Heart right ventricle (tissue), 16 donors: Measurements from ENCODE around the gene ADRB1. TPM values are rescaled to one million over a fixed set of nuclear protein-coding genes. Genes with fewer than 3 reads are reported as not detected.

ENCODE experiments used
- ATAC-seq, 8 donors: fragments of 200-7000 bp; cut with Tn5 transposase; one replicate each; pipeline ENCODE4 v1.9.1; 2020; ENCODE audit warnings: mild to moderate bottlenecking in 8 of 8, moderate library complexity in 8 of 8, moderate number of reproducible peaks in 1 of 8
- DNase-seq, 2 donors: peaks; one replicate each; pipeline ENCODE4 v3.0.0-alpha.2; 2020
- H3K27ac ChIP-seq, 10 donors: fragments of 200-600 bp; sonication (generic) in 2 of 10; one replicate each; pipeline versions ENCODE4 v1.5.0 to v1.8.0; 2020 to 2022; ENCODE audit warnings: mild to moderate bottlenecking in 3 of 10
- H3K27me3 ChIP-seq, 7 donors: fragments of 200-600 bp; one replicate each; pipeline ENCODE4 v1.8.0; 2021 to 2022; ENCODE audit warnings: mild to moderate bottlenecking in 2 of 7
- H3K36me3 ChIP-seq, 9 donors: fragments of 200-600 bp; sonication (generic) in 1 of 9; one replicate each; pipeline versions ENCODE4 v1.5.0 to v1.8.0; 2020 to 2022; ENCODE audit warnings: mild to moderate bottlenecking in 2 of 9
- H3K4me1 ChIP-seq, 9 donors: fragments of 200-600 bp; sonication (generic) in 1 of 9; one replicate each; pipeline versions ENCODE4 v1.5.0 to v1.8.0; 2020 to 2022; ENCODE audit warnings: mild to moderate bottlenecking in 4 of 9
- H3K4me3 ChIP-seq, 10 donors: fragments of 200-600 bp; sonication (generic) in 2 of 10; one replicate each; pipeline versions ENCODE4 v1.5.0 to v1.8.0; 2020 to 2022; ENCODE audit warnings: mild to moderate bottlenecking in 7 of 10, moderate library complexity in 2 of 10
- H3K9me3 ChIP-seq, 11 donors: fragments of 200-600 bp in 10 of 11; sonication (generic) in 2 of 11; one replicate each; pipeline versions ENCODE4 v1.5.0 to v1.8.0; 2013 to 2022; ENCODE audit warnings: mild to moderate bottlenecking in 2 of 11, control low read depth in 1 of 11, moderate library complexity in 1 of 11
- CTCF ChIP-seq, 9 donors: fragments of 200-600 bp; sonication (generic) in 2 of 9; IDR thresholded peaks; one replicate each; pipeline versions ENCODE4 v1.5.0 to v1.8.0; 2021 to 2022; ENCODE audit warnings: antibody characterized with exemption in 9 of 9, mild to moderate bottlenecking in 5 of 9, moderate library complexity in 1 of 9
- WGBS, 2 donors: extraction: QIAGEN DNeasy Blood & Tissue Kit; methylation state at CpG; one replicate each; pipeline ENCODE4 v1.1.7; 2013; ENCODE audit warnings: inconsistent platforms in 1 of 2; 5-methylcytosine and 5-hydroxymethylcytosine counted together
- intact Hi-C, 10 donors: fragments of 100-400 bp; cut with DNase I; formaldehyde crosslinking; loops; one replicate each; pipeline versions ENCODE4 v1.11.1 to v1.14.2; 2022
- polyA plus RNA-seq, 2 donors: library from polyadenylated mRNA; stranded (reverse); fragments of 200-250 nt; gene quantifications; one replicate each; pipeline ENCODE4 v1.2.3, GENCODE V29; 2013
- total RNA-seq, 10 donors: library from RNA; stranded (reverse); fragmentation: NEBNext Ultra II Directional in 3 of 10; extraction: Animal tissue kit (Norgen Biotek cat#: 25700) in 3 of 10; gene quantifications; one replicate each; pipeline versions ENCODE4 v1.2.1 to v1.2.4, GENCODE V29; 2021 to 2023
- donor health status: Arrhythmogenic right ventricular cardiomyopathy.
- donor health status: ischemic (EF 13 %, LVEDD 7.1; RV severe dilation, severe dysfunction).
- donor health status: healthy with polysubstance abuse.
- donor health status: DM: no; HTN: yes; CAD: no.
- donor health status: DM: no; HTN: no; CAD: no.
- donor health status: ischemic (EF 25% LVEDD 6.9; RV normal size, moderate dysfunction).
- donor health status: ischemic (EF 25% LVEDD 5.7; RV mildly dilated, moderate dysfunction).
- donor health status: healthy.
- donor health status: DM: yes; HTN: yes; CAD: no.
- donor health status: Ischemic cardiomyopathy.
- donor health status: ischemic (EF 35%, LVEDD 5.7; RV mildly dilated, moderate dysfunction).
- donor health status: nonischemic (EF 11% LVEDD 7.7; RV severe dilation, severe dysfunction).
- donor health status: DM: yes; HTN: yes; CAD: no.
- donor health status: PGD.
- donor health status: ischemic (EF 29% LVEDD 5.4; RV normal size, mild dysfunction).
- donor health status: nonischemic (EF 23%, LVEDD 6.1; RV moderate dilation, normal function).

Gene ADRB1
- total and polyA plus RNA-seq, 12 donors: 4.7 to 98.7 (median 36.0) TPM

- WGBS, 2 donors: 56 to 60% methylated on average over 7 of the region's 7 CpGs
- Histone ChIP-seq H3K36me3 (no peaks in the 10 kb centered on the region), H3K4me3 (no peak overlapping the region), H3K4me1 (peaks cover 6 to 64% (median 28%) of the 10 kb centered on the region in 9 donors), H3K27ac (peak overlapping the region in 1 of 10 donors; percentile 11), H3K27me3 (no peaks in the 10 kb centered on the region), H3K9me3 (no peaks in the 10 kb centered on the region)
- TF ChIP-seq CTCF (IDR thresholded peaks at IDR 0.05): no peak
- ATAC-seq (no peak), DNase-seq (no peak)
- intact Hi-C loops: no loop called here
Observed at GRCh38 chr10:114026189-114027040, 17.3 kb upstream of the ADRB1 start.

GRCh38 chr10:114027041-114027394 lies 16.6 kb upstream of the ADRB1 start:
- peak overlapping the region in 2 of 10 donors; percentile 11 to 24 for H3K27ac ChIP-seq
- intact Hi-C loops: no loop called here
- no peak overlapping the region for H3K4me3 ChIP-seq
- WGBS, 2 donors: 26 to 35% methylated on average over 2 of the region's 2 CpGs
- H3K36me3 ChIP-seq: no peaks in the 10 kb centered on the region
- DNase-seq (no peak), ATAC-seq (no peak)
- no peaks in the 10 kb centered on the region for H3K9me3 ChIP-seq
- peaks cover under 1 to 59% (median 22%) of the 10 kb centered on the region in 9 donors for H3K4me1 ChIP-seq
- TF ChIP-seq CTCF (IDR thresholded peaks at IDR 0.05): no peak
- no peaks in the 10 kb centered on the region for H3K27me3 ChIP-seq

- Histone ChIP-seq H3K36me3 (no peaks in the 10 kb centered on the region), H3K4me3 (no peak overlapping the region), H3K9me3 (no peaks in the 10 kb centered on the region), H3K27ac (no peak overlapping the region), H3K4me1 (peaks cover 0 to 49% (median 18%) of the 10 kb centered on the region in 9 donors), H3K27me3 (no peaks in the 10 kb centered on the region)
- no peak for TF ChIP-seq CTCF (IDR thresholded peaks at IDR 0.05)
- WGBS, 2 donors: 82 to 96% methylated on average over 3 of the region's 3 CpGs
- DNase-seq (no peak), ATAC-seq (no peak)
- intact Hi-C loops: no loop called here
Observed at GRCh38 chr10:114027951-114028350, 15.7 kb upstream of the ADRB1 start.

- no peaks in the 10 kb centered on the region for H3K9me3 ChIP-seq
- ATAC-seq: no peak
- H3K4me1 ChIP-seq: peaks cover 0 to 45% (median 15%) of the 10 kb centered on the region in 9 donors
- intact Hi-C loops: no loop called here
- 97 to 98% methylated on average over 4 of the region's 4 CpGs for WGBS, 2 donors
- H3K4me3 ChIP-seq: no peak overlapping the region
- no peaks in the 10 kb centered on the region for H3K36me3 ChIP-seq
- TF ChIP-seq CTCF (IDR thresholded peaks at IDR 0.05): no peak
- no peaks in the 10 kb centered on the region for H3K27me3 ChIP-seq
- no peak for DNase-seq
- H3K27ac ChIP-seq: no peak overlapping the region
Observed at GRCh38 chr10:114028425-114028824, 15.2 kb upstream of the ADRB1 start.
